Measurements from ENCODE around the gene APBA1.
"Not testable (repeated sequence)": the region's sequence is repeated elsewhere in the genome, so short reads cannot be mapped to it uniquely, and the experiment has no call there.

The APBA1 gene

DNA sequence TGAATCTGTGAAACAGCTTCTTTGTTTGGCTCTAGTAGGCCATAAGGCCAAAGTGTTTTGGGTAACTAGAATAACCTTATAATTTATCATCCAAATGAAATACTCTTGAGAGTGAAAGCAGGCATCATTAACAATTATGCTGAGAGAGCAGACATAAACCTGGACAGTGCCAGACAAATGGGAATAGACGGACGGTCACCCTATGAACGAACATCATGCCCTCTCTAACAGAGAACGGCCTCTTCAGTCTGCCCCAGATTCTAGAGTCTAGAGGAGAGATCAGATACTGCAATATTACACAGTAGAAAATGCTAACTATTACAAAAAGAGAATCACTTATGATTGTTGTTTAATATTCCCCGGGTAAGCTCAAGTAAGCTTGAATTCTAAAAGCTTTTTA, 68.5 kb downstream of the APBA1 start:
- no peak for DNase-seq

DNA sequence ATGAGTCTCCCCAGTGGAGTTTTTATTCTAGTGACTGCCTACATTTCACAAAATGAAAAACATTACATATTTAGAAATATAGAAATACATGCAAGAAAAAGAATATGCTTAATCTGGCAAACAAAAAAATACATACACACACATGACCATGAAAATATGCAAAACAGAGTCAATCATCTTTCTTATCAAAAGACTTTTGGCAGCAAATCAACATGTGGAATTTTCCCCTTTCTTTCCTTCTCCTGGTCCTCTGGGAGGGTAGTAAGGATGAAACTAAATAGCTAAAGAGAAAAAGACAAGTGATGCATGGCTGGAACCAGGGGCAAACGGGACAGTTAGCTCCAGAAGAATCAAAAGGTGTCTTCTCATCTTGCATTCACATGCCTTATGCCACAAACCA, 69.4 kb downstream of the APBA1 start:
- DNase-seq = no peak

DNA sequence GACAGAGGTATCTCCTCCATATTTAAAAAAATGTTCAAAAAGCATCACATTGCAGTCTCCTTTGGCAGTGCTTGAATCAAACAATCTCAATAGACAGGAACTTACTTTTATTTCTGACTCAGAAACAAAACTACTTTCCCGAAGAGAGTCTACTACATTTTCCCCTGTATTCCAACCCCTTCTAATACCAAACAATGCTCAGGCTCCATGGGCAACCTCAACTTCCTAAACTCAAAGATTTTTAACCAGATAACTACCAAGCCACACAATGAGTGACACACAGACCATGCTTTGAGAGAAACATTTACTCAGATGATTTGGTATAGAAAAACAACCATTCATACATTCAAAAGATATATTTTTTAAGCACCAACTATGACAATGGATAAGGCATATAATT, 70.5 kb downstream of the APBA1 start:
- DNase-seq = no peak

DNA sequence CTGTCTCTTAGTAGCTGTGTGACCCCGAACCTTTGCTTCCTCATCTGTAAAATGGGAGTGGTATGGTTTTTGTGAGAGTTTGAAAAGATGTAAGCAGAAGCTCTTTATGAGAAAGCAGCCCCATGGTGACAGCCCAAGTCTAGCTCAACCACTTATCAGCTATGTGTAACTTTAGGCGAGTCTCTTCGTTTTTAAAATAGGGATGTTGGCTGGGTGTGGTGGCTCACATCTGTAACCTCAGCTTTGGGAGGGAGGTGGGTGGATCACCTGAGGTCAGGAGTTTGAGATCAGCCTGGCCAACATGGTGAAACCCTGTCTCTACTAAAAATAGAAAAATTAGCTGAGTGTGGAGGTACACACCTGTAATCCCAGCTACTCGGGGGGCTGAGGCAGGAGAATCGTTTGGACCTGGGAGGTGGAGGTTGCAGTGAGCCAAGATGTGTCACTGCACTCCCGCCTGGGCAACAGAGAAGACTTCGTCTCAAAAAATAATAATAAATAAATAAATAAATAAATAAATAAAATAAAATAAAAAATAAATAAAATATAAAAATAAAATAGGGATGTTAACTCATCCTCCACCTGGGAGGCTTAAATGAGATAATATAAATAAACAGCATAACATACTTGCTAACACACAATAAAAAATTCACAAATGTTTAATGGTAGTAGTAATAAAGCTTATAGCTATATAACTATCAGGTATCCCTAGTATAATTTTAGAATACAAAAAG, 71.7 kb downstream of the APBA1 start:
- no peak for DNase-seq

DNA sequence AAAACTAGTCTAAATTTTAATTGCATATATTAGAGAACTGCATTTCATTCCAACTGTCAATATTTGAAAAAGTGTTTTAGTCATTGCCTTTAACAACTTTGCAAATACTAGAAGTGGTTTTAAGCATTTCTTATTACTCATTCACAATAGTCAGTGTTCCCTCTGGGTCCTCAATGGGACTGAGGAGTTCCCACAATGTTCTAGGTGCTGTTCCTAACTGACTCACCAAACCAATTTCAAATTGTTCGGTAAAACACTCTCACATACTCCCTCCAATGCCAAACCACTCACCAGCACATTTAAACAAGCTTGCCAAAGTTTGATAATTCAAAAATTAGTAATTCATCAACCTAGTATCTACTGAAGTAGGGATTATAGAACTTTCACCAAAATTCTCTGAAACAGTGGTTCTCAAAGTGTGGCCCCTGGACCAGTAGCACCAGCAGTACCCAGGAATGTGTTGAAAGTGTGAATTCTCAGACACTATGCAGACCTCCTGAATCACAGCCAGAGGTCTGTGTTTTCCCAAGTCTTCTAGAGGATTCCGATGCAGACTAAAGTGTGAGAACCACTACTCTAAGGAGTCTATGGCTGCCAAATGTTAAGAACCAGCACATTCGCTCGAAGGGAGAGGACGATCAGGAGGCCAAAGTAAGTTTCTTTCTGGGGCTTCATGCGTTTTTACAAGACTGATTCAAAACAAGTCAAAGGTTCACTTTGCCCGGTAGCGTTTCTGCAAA, 72.8 kb downstream of the APBA1 start:
- DNase-seq = no peak

DNA sequence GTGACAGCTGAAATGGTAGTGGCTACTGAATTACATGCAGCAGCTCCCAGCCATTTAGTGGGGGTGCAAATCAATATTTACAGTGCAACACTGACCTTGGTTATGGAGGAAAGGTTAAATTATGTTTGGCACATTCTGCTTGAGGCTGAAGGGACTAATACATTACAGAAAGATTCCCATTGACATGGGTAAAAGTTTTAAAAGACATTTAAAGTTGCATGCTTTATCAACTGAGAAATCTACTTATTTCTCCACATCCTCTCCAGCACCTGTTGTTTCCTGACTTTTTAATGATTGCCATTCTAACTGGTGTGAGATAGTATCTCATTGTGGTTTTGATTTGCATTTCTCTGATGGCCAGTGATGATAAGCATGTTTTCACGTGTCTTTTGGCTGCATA, 75.3 kb downstream of the APBA1 start:
- not testable (repeated sequence) for DNase-seq

DNA sequence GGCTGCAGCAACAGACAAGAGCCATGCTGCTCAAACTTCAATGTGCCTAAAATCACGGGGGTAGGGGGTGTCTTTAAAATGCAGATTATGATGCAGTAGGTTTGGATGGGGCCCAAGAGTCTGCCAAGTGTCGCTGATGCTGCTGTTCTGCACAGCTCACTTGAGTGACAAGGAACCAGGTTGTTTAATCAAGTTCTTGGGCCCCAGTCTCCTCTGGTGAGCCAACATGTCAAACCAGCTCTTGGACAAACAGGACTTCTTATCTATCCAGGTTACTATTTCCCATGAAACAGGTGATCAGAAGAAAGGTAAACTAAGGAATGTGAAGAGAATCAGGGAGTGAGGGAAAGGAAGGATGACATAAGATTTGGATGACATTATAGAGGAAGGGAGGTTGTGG, 78.0 kb downstream of the APBA1 start:
- no peak for DNase-seq

DNA sequence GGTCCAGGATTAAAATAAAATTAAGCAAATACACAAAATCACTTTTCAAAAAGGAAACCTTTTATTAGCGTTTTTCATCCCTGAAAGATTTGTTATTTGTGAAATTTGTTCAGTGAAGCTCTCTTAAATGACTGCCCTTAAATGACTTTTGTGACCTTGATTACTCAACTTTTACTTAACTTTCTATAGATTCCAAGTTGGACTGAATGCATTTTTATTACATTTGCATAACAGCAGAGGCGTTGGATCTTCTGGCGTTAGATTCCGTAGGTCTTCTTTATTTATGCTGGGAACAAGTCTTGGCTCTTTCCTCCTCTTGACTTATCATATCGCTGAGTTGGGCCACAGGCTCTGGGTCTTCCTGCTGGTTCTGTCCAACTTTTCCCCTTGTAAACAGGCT, 78.4 kb downstream of the APBA1 start:
- no peak for DNase-seq

DNA sequence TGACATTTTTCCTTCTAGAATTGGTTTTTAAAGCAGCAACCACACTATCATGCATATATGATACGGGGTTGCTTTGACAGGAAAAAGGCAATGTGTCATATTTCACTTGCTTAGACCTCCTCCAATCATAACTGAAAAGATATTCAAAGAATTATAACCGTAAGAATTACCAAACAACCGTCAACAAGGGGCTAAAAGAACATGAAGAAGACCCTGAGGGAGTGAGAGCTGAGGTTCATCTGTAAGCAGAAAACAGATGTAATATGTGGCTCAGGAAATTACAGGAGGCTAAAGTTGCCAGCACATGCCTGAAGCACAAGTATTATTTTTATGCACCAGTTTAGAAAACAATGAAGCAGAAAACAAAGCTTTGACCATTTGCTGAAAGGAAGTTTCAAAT, 78.9 kb downstream of the APBA1 start:
- DNase-seq = no peak

DNA sequence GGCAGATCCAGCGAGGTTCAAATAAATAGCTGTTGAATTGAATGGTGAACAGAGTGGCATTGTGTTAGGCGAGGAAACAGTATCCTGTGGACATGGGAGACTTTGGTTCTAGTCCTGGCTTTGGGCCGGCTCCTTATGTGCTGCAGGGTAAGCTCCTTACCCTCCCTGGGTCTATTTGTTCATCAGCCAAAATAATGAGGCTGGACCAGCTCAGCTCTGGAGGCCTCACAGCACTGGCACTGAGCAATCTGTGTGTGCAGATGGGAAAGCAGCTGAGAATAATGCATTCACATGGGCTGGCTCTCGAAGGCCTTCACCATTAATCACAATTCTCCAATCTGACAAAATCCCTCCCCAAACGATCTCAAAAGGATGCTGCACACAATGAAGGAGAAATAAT, 81.9 kb downstream of the APBA1 start:
- no peak for DNase-seq

DNA sequence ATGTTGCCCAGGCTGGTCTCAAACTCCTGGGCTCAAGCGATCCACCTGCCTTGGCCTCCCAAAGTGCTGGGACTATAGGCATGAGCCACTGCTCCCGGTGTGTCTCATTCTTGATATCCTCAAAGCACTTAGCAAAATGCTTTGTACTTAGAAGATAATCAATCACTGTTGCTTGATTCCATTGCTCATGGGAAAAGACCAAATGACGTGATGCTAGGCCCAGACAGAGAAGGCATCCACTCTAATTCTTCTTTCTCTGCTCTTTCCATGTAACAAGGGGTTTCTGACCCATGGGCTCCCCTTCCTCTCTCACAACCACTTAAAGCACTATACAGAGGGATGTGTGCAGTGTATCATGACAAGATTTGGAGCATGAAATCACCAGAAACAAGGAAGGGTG, 83.0 kb downstream of the APBA1 start:
- DNase-seq = no peak

DNA sequence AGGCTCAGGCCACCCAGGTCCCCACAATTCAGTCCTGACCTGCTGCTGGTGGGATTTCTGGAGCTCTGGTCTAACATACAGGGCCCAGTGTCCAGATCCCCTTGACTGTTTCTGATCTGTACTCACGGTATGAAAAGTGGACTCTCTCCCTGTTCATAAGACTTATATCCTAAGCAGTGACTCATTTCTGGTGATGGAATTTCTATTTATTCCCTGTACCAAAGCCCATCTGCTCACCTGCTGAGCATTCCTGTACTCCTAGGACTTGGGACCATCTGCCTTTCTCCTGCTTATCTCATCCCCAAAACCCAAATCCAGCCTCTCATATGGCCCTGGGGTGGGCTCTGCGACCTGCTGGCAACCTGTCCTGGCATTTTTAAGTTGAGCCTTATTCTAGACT, 86.6 kb downstream of the APBA1 start:
- DNase-seq = no peak

DNA sequence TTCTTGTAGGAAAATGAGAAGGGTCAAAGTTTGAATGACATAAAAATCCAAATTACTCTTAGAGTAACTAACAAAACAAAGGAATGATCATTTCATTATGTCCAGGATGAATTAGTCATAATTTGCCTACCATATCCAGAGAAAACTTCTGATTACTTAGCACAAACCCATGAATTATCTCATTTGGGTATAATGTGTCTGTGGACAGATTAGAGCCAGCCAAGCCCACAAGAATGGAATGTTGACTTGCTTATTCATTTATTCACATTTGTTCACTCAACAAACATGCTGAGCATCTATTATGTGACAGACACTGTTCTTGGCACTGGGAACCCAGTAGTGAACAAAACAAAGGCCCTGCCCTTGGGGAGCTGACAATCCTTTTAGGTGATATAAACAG, 87.4 kb downstream of the APBA1 start:
- no peak for DNase-seq

DNA sequence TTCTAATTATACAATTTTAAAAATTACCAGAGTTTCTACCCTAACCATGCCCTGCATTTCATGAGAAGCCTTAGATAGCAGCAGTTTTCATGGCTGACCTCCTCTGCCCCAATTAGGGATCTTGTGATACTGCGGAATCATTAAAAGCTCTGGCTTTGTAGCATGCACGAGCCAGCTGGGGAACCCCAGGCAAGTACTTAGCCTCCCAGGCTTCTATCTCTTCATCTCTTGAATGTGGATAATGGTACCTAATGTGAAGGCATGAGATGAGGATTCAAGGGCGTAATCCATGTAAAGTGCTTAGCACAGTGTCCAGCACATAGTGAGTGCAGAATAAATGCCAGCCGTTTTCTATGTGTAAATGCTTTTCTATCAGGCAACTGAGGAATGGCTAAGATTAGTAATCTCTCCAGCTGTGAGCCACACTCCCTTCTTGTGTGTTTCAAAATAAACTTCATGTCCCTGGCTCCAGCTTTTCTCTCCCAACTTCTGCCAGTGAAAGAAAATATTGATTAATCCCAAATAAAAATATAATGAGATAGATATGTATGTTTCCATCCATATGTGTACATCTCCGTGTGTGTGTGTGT, 88.4 kb downstream of the APBA1 start:
- DNase-seq = no peak

DNA sequence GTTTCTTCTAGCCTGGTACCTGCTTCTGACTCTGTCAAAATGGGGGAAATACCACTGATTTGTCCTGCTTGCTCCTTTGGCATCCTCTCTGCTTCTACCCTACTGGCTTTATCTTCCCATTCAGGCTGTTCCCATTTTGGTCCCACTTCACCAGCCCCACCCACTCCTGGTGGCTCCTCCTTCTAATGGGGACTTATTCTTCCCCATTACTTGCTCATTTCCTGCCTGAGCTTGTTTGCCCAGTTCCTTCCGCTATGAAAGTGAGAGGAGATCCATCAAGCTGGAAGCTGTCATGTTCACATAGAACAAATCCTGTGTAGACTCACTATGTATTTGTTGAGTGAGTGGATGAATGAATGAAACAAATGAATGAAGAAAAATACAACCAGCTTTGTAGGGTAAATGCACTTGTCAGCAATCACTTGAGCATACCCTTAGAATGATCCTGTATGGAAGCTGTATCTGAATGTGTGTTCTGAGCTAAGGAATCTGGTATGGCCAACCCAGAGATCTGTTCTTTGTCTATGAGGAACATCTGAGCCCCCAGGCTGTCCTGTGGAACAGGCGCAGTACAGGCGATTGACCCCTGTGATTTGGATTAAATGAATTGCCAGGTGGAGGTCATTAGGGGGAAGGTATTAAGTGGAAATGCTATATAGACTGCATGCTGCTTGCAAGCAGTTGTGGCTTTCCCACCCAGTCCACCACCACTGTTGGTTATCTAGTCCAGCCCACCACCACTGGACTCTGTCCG, 89.5 kb downstream of the APBA1 start:
- DNase-seq = peak; percentile 35 to 41

DNA sequence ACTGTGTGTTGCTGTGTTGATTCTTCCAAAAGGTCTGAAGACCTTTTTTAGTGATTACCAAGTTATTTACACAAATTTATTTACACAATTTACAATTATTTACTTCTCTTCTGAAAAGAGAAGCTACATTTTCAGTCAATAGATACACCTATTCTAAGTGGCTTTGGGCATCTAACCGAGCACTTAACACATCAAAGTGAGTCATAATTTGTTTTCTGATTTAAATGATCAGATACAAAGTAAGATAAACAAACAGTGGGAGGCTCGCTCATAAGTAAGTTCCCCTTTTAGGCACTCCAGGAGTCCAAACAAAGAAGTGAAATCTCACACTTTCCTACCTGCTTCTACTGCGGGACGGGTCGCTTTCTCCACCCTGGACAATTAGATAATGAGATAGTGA, 90.2 kb downstream of the APBA1 start:
- DNase-seq = no peak

DNA sequence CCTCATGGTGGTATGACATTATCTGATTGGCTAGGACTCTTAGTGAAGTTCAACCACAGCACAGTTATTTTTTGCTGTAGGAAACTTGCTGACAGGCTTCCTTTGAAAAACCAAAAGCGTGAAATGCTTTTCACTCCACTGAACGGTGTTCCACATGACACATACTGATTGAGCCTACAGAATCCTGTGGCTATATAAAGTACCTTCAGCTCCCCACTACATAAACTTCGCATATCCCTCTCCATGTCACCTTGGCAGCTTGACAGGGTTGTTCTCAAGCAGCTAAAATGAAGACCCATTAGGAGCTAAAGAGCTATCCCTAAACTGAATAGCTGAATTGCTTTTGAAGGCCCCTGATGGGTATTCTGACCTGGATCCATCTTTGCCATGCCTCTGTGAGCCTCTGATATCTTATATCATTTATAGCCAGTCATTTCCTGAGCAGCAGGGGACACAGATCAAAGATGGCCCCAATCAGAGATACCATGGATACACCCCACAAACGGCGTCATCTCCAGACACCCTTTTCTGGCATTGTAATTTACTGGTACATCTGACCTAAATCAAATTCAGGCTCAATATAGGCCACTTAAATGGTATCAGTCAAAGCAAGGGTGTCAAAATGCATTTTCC, 91.5 kb downstream of the APBA1 start:
- DNase-seq = no peak

DNA sequence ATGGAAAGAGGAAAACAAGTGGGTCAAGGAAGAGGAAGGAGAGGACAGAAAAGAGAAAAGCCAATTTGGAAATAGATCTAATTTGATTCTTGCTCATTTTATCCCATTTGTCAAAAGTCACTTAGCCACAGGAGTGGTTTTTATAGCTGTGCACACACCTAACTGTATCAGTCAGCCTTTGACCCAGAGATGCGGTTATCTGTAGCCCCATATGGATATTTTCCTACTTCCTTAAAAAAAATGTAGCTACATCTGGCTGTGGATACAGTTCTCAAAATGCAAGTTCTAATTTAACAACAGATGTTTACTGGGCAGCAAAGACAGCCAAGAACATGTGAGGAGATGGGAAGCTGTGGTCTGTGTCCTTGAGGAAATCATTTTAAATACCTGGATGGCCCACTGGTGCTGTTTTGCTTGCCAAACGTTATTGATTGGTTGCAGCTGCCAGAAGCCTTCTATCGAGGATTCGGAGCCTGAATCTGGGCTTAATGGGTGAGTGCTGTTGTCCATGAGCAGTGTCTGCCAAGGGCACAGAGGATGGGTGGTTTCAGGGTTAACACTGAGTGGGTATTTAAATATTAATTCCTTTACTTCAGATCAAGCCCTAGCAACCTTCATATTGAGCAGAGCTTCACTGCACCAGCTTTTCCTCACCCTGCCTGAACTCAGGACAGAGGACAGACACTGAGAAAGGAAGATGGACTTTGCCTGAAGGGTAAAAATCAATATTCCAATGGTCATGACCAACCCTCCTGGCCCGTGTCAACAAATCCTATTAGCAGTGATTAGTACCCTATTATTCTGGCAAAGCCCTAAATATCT, 92.2 kb downstream of the APBA1 start:
- DNase-seq = no peak

DNA sequence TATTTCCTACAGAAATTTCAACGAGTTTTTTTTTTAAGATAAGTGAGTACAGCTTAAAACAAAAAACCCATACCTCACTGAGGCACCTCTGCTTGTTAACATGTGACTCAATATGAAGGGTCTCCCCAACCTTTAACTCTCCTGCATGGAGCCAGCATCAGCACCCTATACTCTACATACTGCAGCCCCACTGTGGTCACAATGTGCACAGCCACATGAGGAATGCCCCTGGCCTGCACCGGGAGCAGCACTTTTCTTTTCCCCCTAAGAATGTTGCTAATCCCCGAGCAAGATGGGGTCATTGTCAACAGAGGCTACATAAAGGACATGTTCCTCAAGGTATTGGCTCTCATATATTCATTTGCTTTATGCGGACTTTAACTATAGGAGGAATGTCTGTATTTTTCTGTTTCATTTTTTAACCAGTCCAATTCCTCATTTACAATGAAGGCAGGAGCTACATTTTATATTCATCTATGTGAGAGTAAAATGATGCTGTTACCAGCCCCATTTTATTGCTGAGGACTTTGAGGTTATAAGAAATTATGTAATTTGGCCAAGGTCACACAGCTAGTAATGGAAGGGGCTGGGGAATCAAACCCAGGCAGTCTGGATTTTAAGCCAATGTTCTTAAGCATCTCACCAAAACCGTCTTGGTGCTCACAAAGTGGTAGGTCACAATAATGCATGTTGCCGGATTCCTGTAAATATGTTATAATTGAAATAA, 93.0 kb downstream of the APBA1 start:
- DNase-seq = no peak

DNA sequence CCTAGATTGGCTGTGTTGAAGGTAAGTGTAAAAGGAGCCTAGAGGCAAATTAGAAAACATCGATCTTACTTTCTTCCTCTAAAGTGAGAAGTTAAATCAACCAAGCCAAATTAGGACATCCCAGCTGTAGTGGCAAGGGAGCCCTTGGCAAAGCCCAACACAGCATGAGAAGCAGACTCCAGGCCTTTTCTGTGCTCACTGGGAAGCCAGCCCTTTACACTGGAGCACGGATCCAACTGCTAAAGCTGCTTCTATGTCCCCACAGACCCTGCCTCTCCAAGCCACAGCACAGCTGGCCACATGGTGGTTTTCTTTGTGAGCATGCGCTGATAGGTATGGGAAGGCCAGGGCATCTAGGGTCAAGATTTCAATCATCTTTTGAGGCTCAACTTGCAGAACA, 94.1 kb downstream of the APBA1 start:
- no peak for DNase-seq

DNA sequence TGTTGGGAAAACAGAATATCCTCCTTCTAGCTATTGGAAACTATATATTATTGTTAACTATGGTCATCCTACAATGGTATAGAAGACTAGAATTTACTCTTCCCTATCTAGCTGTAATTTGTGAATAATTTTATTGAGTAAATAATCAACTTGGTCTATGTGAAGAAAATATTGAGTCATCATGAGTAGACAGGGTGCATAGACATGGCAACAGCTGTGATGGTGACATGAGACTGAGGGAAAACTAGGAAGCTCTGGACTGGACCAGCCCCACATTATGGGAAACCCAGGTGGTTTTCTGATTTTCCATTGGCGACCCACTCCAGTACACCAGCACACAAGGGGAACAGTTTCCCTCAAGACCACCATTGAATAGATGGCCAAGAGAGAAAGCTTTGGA, 95.0 kb downstream of the APBA1 start:
- no peak for DNase-seq

DNA sequence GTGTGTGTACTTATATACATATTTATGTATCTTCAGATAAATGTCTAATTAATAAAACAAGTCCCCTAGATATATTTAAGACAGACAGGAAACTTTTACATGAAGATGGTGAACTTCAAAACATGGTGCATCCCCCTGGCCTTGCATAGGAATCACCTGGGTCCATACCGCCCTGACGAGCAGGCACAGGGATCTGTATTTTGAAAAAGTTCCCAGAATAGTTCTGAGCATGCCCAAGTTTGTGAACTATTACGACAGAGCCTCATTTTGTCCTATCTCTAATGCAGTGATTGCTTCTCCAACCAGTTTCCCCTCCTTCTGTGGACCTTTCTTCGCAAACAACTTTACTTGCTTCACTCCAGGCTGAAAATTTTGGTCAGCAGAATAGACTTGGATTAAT, 98.1 kb downstream of the APBA1 start:
- DNase-seq = no peak

Measured in AML-193 (cell line).